NOMO-1 treated with DMSO at 0.1 percent for 48 hours (cell line): ENCODE data around the gene CDHR1.
"Not testable (repeated sequence)": the region's sequence is repeated elsewhere in the genome, so short reads cannot be mapped to it uniquely, and the experiment has no call there.

Experiments used
- DNase-seq: peaks from one replicate; lab custom pipeline; 2025; ENCODE audit not compliant: unreplicated experiment; lab: John Stamatoyannopoulos, UW

CDHR1 gene

DNA sequence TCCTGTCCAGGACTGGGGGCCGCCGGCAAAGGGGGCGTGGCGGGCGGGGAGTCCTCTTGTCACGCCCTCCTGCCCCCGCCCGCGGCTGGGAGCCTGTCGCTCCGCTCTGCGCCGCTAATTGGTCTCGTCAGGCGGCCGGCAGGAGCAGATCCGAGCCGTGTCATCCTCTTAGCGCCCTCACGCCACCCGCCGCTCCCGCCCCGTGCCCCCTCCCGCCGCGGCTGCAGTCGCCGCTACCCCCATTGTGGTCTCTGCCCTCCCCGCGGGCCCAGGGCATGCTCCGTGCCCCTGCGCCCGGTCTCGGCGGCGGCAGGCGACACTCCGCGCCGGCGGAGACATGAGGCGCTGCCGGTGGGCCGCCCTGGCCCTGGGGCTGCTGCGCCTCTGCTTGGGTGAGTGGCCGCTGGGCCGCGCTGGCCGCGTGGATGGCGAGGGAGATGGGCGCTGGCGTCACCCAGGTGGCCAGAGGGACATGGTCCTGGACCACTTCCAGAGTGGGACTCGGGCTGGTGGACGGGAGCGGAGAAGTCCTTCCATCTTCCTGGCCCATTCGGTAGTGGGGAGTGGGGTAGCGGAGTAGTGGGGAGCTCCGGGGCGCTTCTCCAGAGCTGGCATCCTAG lies at the start of gene CDHR1:
TSS of gene CDHR1 (plus strand) at position 114 of the 620 bp plus-strand sequence. CDS start at position 338, 224 bp downstream.
- DNase-seq: peak; percentile 64

GRCh38 chr10:84147347-84147746 lies 47.0 kb upstream of the CDHR1 start:
- no peak for DNase-seq

GRCh38 chr10:84148006-84148597 lies 46.2 kb upstream of the CDHR1 start:
- DNase-seq: peak; percentile 44

DNA sequence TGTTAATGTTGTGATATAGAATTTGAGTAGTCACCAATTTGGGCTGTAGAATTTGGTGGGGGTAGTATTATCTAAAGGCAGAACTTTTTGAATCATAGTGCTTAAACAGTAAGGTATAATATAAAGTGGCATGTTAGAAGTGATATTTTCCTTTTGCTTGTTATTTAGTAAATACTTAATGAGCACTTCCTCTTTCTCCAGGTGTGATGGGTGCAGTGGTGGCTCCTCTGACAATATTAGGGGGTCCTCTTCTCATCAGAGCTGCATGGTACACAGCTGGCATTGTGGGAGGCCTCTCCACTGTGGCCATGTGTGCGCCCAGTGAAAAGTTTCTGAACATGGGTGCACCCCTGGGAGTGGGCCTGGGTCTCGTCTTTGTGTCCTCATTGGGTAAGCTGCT lies 44.5 kb upstream of the CDHR1 start:
- DNase-seq: no peak

- no peak for DNase-seq
These were observed 41.6 kb upstream of the CDHR1 start for GRCh38 chr10:84152769-84153168.

DNA sequence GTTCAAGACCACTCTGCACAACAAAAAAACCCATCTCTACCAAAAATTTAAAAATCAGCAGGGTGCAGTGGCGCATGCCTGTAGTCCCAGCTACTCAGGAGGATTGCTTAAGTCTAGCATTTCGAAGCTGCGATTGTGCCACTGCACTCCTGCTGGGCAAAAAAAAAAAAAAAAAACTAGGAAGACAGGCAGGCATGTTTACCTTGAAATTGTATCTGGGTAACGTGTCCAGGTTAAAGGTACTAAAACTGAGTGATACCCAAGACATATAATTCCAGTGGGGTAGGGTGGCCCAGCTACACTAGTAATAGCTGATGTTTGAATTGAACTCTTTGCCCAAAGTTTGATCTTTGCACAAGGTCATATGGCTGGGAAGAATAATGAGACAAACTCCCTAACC lies 38.8 kb upstream of the CDHR1 start:
- no peak for DNase-seq

DNA sequence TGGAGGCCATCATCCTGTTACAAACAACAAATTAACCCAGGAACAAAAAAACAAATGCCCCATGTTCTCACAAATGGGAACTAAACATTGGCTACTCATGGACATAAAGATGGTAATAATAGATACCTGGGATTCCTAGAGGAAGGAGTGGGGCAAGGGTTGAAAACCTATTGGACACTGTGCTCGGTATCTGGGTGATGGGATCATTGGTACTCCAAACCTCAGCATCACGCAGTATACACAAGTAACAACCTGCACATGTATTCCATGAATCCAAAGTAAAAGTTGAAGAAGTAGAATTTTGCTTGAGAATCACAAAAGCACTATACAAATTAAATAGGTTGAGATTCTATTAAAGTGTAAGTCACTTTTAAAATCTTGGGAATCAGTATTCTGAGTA lies 38.3 kb upstream of the CDHR1 start:
- no peak for DNase-seq

GRCh38 chr10:84156768-84157167 lies 37.6 kb upstream of the CDHR1 start:
- peak; percentile 97 for DNase-seq

DNA sequence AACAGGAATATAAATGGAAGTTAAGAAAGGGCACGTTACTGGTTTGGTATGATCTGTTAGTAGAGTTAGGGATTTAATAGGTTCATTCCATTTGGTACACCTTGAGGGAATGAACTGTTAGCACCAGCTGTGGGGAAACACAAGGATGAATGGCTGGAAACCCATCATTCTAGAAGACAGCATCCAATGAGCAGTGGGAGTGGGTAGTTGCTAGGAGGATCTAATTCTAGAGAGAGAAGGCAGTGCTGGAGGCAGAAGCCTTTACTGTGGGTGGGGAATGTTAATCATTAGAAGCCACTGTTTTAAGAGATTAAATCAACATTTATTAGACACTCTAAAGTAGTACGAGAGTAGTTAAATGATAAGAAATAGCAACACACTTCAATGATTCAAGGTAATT lies 36.3 kb upstream of the CDHR1 start:
- no peak for DNase-seq

DNA sequence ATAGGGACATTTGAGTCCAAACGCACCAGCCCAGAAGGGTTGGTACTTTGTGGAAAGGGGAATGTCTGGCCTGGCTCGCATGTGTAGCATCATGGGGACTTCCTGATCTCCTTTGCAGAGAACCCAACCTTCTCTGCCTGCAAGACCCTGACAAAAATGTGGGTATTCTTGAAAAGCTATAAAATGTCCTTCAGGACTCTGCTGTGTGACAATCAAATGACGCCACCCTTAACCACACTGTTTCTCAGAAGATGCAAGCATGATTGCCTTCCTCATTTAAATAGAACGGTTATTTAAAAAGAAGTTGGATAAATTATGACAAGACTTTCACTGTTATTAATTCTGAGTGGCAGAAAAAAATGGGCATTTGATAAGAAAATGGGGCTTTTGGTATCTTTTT lies 35.8 kb upstream of the CDHR1 start:
- DNase-seq: peak; percentile 74

GRCh38 chr10:84159076-84159685 lies 35.2 kb upstream of the CDHR1 start:
- DNase-seq: no peak

DNA sequence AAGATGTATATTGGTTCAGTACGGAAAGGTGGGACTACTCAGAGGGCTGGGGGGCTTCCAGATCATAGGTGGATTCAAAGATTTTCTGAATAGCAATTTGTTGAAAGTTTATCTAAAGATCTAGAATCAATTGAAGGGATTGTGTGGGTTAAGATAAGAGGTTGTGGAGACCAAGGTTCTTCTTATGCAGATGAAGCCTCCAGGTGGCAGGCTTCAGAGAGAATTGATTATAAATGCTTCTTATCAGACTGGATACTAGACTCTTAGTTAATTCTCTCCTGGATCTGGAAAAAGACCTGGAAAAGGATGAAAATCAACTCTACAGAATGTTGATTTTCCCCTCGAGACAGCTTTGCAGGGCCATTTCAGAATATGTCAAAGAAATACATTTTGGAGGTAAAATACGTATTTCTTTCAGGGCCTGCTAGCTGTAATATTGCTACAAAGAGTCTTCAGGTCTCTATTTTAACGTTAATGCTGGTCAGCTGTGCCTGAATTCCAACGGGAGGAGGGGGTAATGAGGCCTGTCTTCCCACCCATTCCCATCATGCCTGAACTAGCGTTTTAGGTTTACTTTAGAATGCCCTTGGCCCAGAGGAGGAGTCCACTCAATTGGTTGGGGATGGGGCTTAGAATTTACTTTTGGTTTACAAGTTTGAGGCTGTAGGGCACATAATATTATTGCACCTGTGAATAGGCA lies 33.5 kb upstream of the CDHR1 start:
- DNase-seq: no peak

GRCh38 chr10:84163996-84164395 lies 30.3 kb upstream of the CDHR1 start:
- DNase-seq: no peak

DNA sequence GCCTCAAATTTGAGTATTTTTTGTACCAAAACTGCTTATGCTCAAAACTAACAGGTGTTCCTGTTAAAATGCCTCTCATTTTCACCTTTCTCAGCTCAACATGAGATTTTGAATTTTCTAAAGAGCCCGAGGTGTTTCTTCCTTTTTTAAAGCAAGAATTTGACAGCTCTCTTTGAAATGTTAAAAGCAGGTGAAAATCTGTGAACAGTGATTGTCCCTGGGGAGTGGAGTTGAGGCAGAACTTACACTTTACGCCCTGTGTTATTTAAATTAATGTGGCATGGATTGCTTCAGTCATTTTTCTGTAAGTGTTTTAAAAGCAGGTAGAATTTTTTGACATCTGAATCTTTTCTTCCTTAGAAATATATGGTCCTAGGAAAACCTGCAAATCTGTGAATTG lies 29.9 kb upstream of the CDHR1 start:
- no peak for DNase-seq

GRCh38 chr10:84166620-84167288 lies 27.6 kb upstream of the CDHR1 start:
- no peak for DNase-seq

DNA sequence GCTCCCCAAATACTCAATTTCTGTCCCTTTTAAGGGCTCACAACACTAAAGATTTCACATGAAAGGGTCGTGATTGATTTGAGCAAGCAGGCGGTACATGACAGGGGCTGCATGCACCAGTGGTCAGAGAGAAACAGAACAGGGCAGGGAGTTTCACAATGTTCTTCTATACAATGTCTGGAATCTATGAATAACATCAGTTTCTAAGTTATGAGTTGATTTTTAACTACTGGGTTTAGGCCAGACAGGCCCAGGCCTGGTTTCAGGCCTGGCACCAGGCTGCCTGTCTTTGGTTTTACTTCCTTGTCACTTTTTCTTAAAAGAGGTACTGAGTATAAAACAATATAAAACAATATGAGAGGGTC lies 27.1 kb upstream of the CDHR1 start:
- DNase-seq: not testable (repeated sequence)

- DNase-seq: not testable (repeated sequence)
These were observed 26.0 kb upstream of the CDHR1 start for GRCh38 chr10:84168382-84168781.

- not testable (repeated sequence) for DNase-seq
These were observed 23.1 kb upstream of the CDHR1 start for GRCh38 chr10:84171237-84171636.

GRCh38 chr10:84171700-84172466 lies 22.5 kb upstream of the CDHR1 start:
- DNase-seq: peak; percentile 38

GRCh38 chr10:84172467-84173356 lies 21.6 kb upstream of the CDHR1 start:
- no peak for DNase-seq
